H1 (cell line): ENCODE results near the gene SLC39A6. TPM values are rescaled to one million over a fixed set of nuclear protein-coding genes. Genes with fewer than 3 reads are reported as not detected.

Experiments
- CBX8 ChIP-seq: fragments of 300-800, 300-1000 bp; sonication (generic); IDR thresholded peaks from 2 replicates; pipeline ENCODE4 v1.7.1; 2016; ENCODE audit warnings: low read depth, low read length, borderline replicate concordance
- CHD7 ChIP-seq: fragments of 300-600 bp; sonication (generic); IDR thresholded peaks from 2 replicates; pipeline ENCODE4 v1.7.1; 2012; ENCODE audit warnings: low read length, moderate library complexity, mild to moderate bottlenecking, inconsistent platforms; ENCODE audit not compliant: insufficient replicate concordance
- E2F6 ChIP-seq: IDR thresholded peaks from 2 replicates; pipeline ENCODE4 v1.6.1; 2012; ENCODE audit warnings: inconsistent platforms
- HDAC2 ChIP-seq, 2 experiments: fragments of 300-600 bp in 1 of 2; sonication (generic) in 1 of 2; IDR thresholded peaks; 2 replicates each; pipeline ENCODE4 v1.6.1; 2011 to 2012; ENCODE audit warnings: low read depth in 2 of 2, low read length in 2 of 2, mild to moderate bottlenecking in 2 of 2, moderate library complexity in 2 of 2, borderline replicate concordance in 1 of 2, inconsistent platforms in 1 of 2
- RBBP5 ChIP-seq: IDR thresholded peaks from 2 replicates; pipeline ENCODE4 v1.7.1; 2012; ENCODE audit warnings: low read depth, mild to moderate bottlenecking, inconsistent platforms, low read length, moderate library complexity, borderline replicate concordance
- SIRT6 ChIP-seq: IDR thresholded peaks from one replicate; pipeline ENCODE4 v1.7.1; 2012; ENCODE audit warnings: low read length, inconsistent platforms
- polyA plus RNA-seq, 7 experiments: library from polyadenylated mRNA; depleted of rRNA in 3 of 7; stranded (reverse) in 5 of 7; unstranded in 2 of 7; fragments of >200 nt in 5 of 7; fragments of 200-250 nt in 2 of 7; gene quantifications; 1 replicate in 5 of 7; 2 replicates in 1 of 7; 4 replicates in 1 of 7; pipeline versions ENCODE4 v1.2.1 to v1.2.3, GENCODE V29; 2011 to 2013; ENCODE audit warnings: missing spikeins in 2 of 7, mixed read lengths in 2 of 7
- total RNA-seq: library from RNA; stranded (reverse); fragmentation: NEBNext Ultra II Directional; extraction: Animal tissue kit (Norgen Biotek cat#: 25700); gene quantifications from 2 replicates; pipeline ENCODE4 v1.2.1, GENCODE V29; 2021

Gene SLC39A6
- total and polyA plus RNA-seq, 2 of the 8 experiments (the other 6 are each of a cell fraction or from before 2014, with no cell fraction given) = 36.8 to 55.4 TPM

GRCh38 chr18:36086186-36086585, 43.0 kb downstream of the SLC39A6 start (continued):
- TF ChIP-seq CHD7 = no peak
- no peak for TF ChIP-seq SIRT6
- TF ChIP-seq HDAC2 (IDR thresholded peaks at IDR 0.05; ENCODE audit: borderline replicate concordance in 1 of 2, low read depth in 2 of 2, low read length in 2 of 2) = no peak
- no peak for TF ChIP-seq CBX8
- TF ChIP-seq RBBP5 = no peak
- TF ChIP-seq E2F6 = no peak
